Psoas muscle (tissue), 8 donors: ENCODE results near the gene SSH2. TPM values are rescaled to one million over a fixed set of nuclear protein-coding genes. Genes with fewer than 3 reads are reported as not detected.

Experiments used
- ATAC-seq, 4 donors: fragments of 200-7000 bp; cut with Tn5 transposase; one replicate each; pipeline ENCODE4 v1.9.1; 2020; ENCODE audit warnings: moderate library complexity in 3 of 4, mild to moderate bottlenecking in 2 of 4
- DNase-seq, 2 donors: peaks; one replicate each; pipeline ENCODE4 v3.0.0-alpha.2; 2020
- H3K27ac ChIP-seq: fragments of 200-600 bp; one replicate; pipeline ENCODE4 v1.8.0; 2022
- H3K27me3 ChIP-seq, 3 donors: fragments of 200-600 bp in 1 of 3; one replicate each; pipeline versions ENCODE4 v1.6.1 to v1.8.0; 2013 to 2022; ENCODE audit warnings: low read length in 2 of 3, mild to moderate bottlenecking in 2 of 3, moderate library complexity in 1 of 3; ENCODE audit not compliant: insufficient read depth in 3 of 3
- H3K36me3 ChIP-seq, 2 donors: fragments of 200-600 bp in 1 of 2; one replicate each; pipeline versions ENCODE4 v1.6.1 to v1.8.0; 2013 to 2022; ENCODE audit warnings: low read depth in 1 of 2, mild to moderate bottlenecking in 1 of 2, moderate library complexity in 1 of 2; ENCODE audit not compliant: insufficient read depth in 1 of 2
- H3K4me1 ChIP-seq: fragments of 200-600 bp; one replicate; pipeline ENCODE4 v1.8.0; 2022
- H3K4me3 ChIP-seq: fragments of 200-600 bp; one replicate; pipeline ENCODE4 v1.8.0; 2022; ENCODE audit warnings: mild to moderate bottlenecking
- H3K9me3 ChIP-seq: fragments of 200-600 bp; one replicate; pipeline ENCODE4 v1.8.0; 2022
- WGBS, 3 donors: extraction: QIAGEN DNeasy Blood & Tissue Kit; methylation state at CpG; one replicate each; pipeline versions ENCODE4 v1.1.6 to v1.1.7; 2013; 5-methylcytosine and 5-hydroxymethylcytosine counted together
- intact Hi-C, 2 donors: fragments of 100-400 bp; cut with DNase I; formaldehyde crosslinking; loops; one replicate each; pipeline versions ENCODE4 v1.11.0 to v1.14.2; 2022
- polyA plus RNA-seq, 3 donors: library from polyadenylated mRNA; stranded (reverse); fragments of 200-250 nt; gene quantifications; one replicate each; pipeline ENCODE4 v1.2.3, GENCODE V29; 2013
- total RNA-seq, 4 donors: library from RNA; stranded (reverse); fragmentation: NEBNext Ultra II Directional in 2 of 4; extraction: Animal tissue kit (Norgen Biotek cat#: 25700) in 2 of 4; gene quantifications; one replicate each; pipeline versions ENCODE4 v1.2.1 to v1.2.4, GENCODE V29; 2021 to 2023
- TF ChIP-seq, protein P1 (sequence below): fragments of 200-600 bp; IDR thresholded peaks from one replicate; pipeline ENCODE4 v1.8.0; 2022; ENCODE audit warnings: antibody characterized with exemption
- donor health status: healthy with polysubstance abuse.
- donor health status: DM: no; HTN: no; CAD: no; lungs with moderate emphysema.
- donor health status: Bipolar disorder and iron deficiency.
- donor health status: healthy.
- donor health status: DM: yes; HTN: yes; CAD: no.
- donor health status: DM: no; HTN: no; CAD: no.
- donor health status: DM: no; HTN: no; CAD: no.
- donor health status: DM: yes; HTN: yes; CAD: no.

The SSH2 gene
- total and polyA plus RNA-seq, 7 donors = 28.0 to 168 (median 107) TPM

DNA sequence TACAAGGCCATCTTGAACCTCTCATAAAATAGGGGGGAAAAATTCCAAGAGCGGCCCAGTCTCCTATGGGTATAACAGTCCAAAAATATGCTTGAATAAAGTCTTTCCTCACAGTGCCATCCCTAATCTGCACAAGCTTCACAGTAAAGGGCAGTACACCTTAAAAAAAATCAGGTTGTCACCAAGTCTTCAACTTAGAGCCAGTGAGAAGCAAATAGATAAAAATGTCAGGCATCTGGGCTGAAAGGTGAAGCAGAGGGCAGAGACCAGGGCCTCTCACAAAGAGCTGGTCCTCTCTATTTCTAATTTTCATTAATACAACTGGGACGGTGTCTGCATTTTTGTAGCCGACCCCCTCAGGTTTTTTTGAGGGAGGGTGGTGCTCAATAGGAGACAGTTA, 82.9 kb downstream of the SSH2 start:
- intact Hi-C loops = no loop called here
- H3K4me3 ChIP-seq = no peak overlapping the region
- no peaks in the 10 kb centered on the region for H3K27me3 ChIP-seq
- ATAC-seq = no peak
- DNase-seq = no peak
- H3K27ac ChIP-seq = no peak overlapping the region
- TF ChIP-seq, protein P1, sequence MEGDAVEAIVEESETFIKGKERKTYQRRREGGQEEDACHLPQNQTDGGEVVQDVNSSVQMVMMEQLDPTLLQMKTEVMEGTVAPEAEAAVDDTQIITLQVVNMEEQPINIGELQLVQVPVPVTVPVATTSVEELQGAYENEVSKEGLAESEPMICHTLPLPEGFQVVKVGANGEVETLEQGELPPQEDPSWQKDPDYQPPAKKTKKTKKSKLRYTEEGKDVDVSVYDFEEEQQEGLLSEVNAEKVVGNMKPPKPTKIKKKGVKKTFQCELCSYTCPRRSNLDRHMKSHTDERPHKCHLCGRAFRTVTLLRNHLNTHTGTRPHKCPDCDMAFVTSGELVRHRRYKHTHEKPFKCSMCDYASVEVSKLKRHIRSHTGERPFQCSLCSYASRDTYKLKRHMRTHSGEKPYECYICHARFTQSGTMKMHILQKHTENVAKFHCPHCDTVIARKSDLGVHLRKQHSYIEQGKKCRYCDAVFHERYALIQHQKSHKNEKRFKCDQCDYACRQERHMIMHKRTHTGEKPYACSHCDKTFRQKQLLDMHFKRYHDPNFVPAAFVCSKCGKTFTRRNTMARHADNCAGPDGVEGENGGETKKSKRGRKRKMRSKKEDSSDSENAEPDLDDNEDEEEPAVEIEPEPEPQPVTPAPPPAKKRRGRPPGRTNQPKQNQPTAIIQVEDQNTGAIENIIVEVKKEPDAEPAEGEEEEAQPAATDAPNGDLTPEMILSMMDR = no peak
- peaks cover 0 to 15% of the 10 kb centered on the region in 2 donors for H3K36me3 ChIP-seq
- 59 to 79% (median 71%) methylated on average over 3 of the region's 3 CpGs for WGBS, 3 donors
- H3K9me3 ChIP-seq = no peaks in the 10 kb centered on the region
- peaks cover 5% of the 10 kb centered on the region for H3K4me1 ChIP-seq

DNA sequence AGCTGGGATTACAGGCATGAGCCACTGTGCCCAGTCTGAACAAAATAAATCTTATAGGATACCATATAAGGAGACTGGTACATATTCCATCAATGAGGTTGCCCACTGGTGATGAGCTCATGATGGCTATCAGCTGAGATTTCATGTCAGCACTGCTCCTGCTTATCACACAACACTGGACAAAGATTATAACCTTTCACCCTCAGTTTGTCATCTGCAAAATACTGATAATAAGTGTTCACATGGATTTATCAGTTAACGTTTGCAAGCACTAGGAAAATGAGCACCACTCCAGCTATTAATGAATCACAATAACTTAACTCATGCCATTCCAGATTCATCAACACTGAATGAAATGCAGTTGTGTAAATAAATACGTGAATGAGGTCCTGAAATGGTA, 83.7 kb downstream of the SSH2 start:
- TF ChIP-seq, protein P1 = no peak
- Histone ChIP-seq H3K4me3 (no peak overlapping the region), H3K4me1 (peaks cover 9% of the 10 kb centered on the region), H3K27me3 (no peaks in the 10 kb centered on the region), H3K36me3 (peaks cover 0 to 15% of the 10 kb centered on the region in 2 donors), H3K27ac (no peak overlapping the region), H3K9me3 (no peaks in the 10 kb centered on the region)
- intact Hi-C loops = no loop called here
- ATAC-seq = no peak
- no peak for DNase-seq
- WGBS, 3 donors = 73 to 82% (median 81%) methylated on average over 2 of the region's 2 CpGs

DNA sequence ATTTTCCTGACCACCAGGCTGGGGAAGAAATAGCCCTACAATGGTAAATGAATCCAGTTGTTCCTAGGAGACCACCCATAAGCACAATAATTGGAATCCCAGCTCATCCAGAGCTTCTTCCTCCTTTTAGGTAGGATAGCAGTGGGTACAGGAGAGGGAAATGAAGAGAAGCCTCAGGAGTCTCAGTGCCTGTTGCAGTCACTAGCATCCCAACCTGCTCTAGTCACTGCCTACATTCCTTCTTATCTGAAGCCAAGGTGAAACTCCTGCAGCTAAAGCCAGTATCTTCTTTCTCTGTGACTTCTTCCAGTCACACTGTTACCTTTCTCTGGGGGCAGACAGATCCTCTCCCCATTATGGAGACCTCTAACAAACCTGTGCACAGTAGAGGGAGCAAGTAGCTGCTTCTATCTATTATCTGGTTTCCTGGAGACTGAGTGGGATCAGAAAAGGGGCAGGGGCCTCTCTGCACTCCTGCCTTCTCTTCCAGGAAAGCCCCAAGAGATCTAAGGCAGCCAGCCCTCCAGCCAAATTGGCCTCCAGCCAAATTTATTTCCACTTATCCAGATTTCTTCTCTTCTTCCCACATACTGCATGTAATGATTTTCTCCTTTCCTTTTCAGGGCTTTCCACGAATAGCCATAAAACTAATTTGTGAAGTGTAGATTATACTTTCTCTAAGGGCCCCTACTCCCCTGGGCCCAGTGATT, 85.5 kb downstream of the SSH2 start:
- Histone ChIP-seq H3K4me1 (peaks cover 18% of the 10 kb centered on the region), H3K27ac (no peak overlapping the region), H3K9me3 (no peaks in the 10 kb centered on the region), H3K27me3 (no peaks in the 10 kb centered on the region), H3K4me3 (no peak overlapping the region), H3K36me3 (peaks cover 0 to 15% of the 10 kb centered on the region in 2 donors)
- intact Hi-C loops = no loop called here
- WGBS, 3 donors = 44 to 59% (median 57%) methylated on average over 1 of the region's 1 CpG
- ATAC-seq = no peak
- no peak for DNase-seq
- TF ChIP-seq, protein P1 = no peak

DNA sequence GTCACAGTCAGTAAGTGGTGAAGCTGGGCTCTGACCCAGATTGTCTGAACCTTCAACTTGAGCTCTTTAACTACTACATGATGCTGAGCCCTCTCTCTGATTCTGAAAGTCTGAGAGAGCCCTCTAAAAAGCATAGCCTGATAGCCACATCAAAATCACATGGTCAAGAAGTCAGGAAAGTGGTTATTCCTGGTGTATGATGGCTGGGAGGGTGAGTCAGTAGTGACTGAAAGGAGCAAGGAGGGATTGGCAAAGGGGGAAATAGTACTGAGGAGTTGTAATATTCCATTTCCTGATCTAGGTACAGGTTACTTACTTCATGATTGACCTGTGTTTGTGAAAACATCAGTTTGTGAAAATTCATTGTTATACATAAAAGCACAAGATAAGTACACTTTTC, 89.1 kb downstream of the SSH2 start:
- TF ChIP-seq, protein P1 = no peak
- no peaks in the 10 kb centered on the region for H3K27me3 ChIP-seq
- peak overlapping the region; percentile 58 for H3K27ac ChIP-seq
- DNase-seq (no peak), ATAC-seq (peak; percentile 73 to 89 (median 81))
- H3K4me1 ChIP-seq = peaks cover 25% of the 10 kb centered on the region
- no peak overlapping the region for H3K4me3 ChIP-seq
- intact Hi-C loops = no loop called here
- peaks cover 0 to 5% of the 10 kb centered on the region in 2 donors for H3K36me3 ChIP-seq
- H3K9me3 ChIP-seq = no peaks in the 10 kb centered on the region

DNA sequence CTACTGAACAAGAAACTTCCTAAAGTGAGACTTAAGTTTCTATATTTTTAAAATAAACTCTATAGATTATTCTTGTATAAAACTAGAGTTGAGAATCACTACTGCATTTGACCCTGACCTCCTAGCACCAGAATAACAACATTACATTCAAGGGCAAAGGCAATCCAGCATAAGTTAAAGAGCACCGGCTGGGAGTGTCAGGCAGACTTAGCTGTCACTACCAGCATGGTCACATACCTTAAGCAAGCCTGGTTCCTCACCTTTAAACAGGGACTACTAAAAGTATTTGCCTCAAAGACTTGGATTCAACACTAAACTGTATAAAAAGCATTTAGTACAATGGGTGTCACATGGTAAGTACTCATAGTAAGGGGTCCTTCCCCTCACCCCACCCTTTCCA, 90.4 kb downstream of the SSH2 start:
- intact Hi-C loops = no loop called here
- no peak for DNase-seq
- peaks cover 25% of the 10 kb centered on the region for H3K4me1 ChIP-seq
- H3K27me3 ChIP-seq = no peaks in the 10 kb centered on the region
- peaks cover 0 to 2% of the 10 kb centered on the region in 2 donors for H3K36me3 ChIP-seq
- WGBS, 3 donors = 61 to 68% (median 67%) methylated on average over 1 of the region's 1 CpG
- TF ChIP-seq, protein P1 = no peak
- ATAC-seq = no peak
- H3K27ac ChIP-seq = no peak overlapping the region
- no peak overlapping the region for H3K4me3 ChIP-seq
- no peaks in the 10 kb centered on the region for H3K9me3 ChIP-seq
